Effector memory CD4-positive, alpha-beta T cell (primary cell): ENCODE measurements around the gene ZNF787.

Experiments
- DNase-seq, 3 donors: peaks; one replicate each; pipeline ENCODE4 v3.0.0-alpha.2; 2020
- H3K27ac ChIP-seq: 2 replicates; pipeline ENCODE4 v1.7.0; 2013; ENCODE audit warnings: mild to moderate bottlenecking, low read length, moderate library complexity; ENCODE audit not compliant: insufficient read depth, poor library complexity, severe bottlenecking
- H3K27me3 ChIP-seq: replicated peaks from 2 replicates; pipeline ENCODE4 v1.7.0; 2013; ENCODE audit warnings: mild to moderate bottlenecking, low read length; ENCODE audit not compliant: insufficient read depth, control insufficient read depth, poor library complexity, severe bottlenecking
- H3K36me3 ChIP-seq: 2 replicates; pipeline ENCODE4 v1.7.0; 2013; ENCODE audit warnings: mild to moderate bottlenecking, low read length, moderate library complexity; ENCODE audit not compliant: control insufficient read depth, insufficient read depth
- H3K4me1 ChIP-seq: 2 replicates; pipeline ENCODE4 v1.7.0; 2013; ENCODE audit warnings: low read length, mild to moderate bottlenecking; ENCODE audit not compliant: control insufficient read depth, insufficient read depth, poor library complexity, severe bottlenecking
- H3K4me3 ChIP-seq: 2 replicates; pipeline ENCODE4 v1.7.0; 2013; ENCODE audit warnings: low read length, low read depth, mild to moderate bottlenecking; ENCODE audit not compliant: insufficient read depth, poor library complexity, severe bottlenecking
- H3K9me3 ChIP-seq: 2 replicates; pipeline ENCODE4 v1.7.0; 2013; ENCODE audit warnings: mild to moderate bottlenecking, low read length, moderate library complexity; ENCODE audit not compliant: control insufficient read depth

ZNF787 gene

GRCh38 chr19:56114778-56115110 lies 6.4 kb downstream of the ZNF787 start:
- Histone ChIP-seq H3K27me3 (no peaks in the 10 kb centered on the region), H3K4me3 (no peak overlapping the region), H3K36me3 (no peaks in the 10 kb centered on the region), H3K27ac (no peak overlapping the region), H3K9me3 (no peaks in the 10 kb centered on the region), H3K4me1 (peaks cover 13% of the 10 kb centered on the region)
- DNase-seq, result no peak

DNA sequence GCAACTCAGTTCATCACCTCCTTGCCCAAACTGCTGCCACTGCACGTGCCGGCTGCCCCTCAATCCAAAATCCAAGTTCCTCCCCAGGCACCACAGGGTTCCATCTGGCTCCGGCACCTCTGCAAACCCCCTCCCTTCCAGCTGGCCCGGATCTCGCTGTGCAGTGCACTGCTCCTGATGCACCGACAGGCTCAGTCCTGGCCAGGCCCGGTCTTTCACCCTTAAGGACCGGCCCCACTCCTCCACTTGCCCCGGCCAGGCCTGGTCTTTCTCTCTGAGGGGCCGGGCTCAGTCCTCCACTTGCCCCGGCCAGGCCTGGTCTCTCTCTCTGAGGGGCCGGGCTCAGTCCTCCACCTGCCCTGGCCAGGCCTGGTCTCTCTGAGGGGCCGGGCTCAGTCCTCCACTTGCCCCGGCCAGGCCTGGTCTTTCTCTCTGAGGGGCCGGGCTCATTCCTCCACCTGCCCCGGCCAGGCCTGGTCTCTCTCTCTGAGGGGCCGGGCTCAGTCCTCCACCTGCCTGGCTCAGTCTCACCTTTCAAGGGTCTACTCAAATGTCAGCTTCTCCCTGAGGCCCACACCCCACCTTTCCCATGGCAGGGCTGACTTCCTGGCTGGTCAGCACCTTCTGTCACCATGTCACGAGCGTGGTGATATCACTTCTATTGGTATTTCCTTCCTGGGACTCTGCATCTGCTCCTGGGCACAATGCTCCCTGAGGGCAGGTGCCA lies 6.9 kb downstream of the ZNF787 start:
- H3K4me1 ChIP-seq, result peaks cover 12% of the 10 kb centered on the region

DNA sequence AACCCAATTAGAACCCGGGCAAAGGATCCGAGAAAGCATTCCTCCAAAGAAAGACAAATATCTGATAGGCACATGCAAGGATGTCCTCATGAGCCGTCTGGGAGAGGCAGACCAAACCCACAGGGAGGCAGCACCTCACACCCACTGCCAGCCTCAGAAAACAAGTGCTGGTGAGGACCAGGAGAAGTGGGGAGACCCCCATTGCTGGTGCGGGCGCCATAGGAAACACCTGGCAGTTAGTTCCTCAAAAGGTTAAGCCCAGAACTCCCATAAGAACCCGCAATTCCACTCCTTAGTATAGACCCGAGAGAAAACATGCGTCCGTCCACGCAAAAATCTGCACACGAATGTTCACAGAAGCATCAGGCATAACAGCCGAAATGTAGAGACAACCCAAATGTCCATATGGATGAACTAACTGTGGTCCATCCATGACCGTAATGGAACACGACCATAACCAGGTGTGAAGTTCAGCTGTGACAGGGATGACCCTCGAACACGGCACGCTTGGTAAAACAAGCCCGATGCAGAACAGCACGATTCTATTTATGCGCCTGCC lies 7.9 kb downstream of the ZNF787 start:
- Histone ChIP-seq H3K4me1 (peaks cover 5% of the 10 kb centered on the region), H3K36me3 (no peaks in the 10 kb centered on the region), H3K27ac (no peak overlapping the region), H3K27me3 (no peaks in the 10 kb centered on the region), H3K4me3 (no peak overlapping the region), H3K9me3 (no peaks in the 10 kb centered on the region)
- no peak for DNase-seq

More for the DNA sequence above, 6.9 kb downstream of the ZNF787 start:
- no peak overlapping the region for H3K27ac ChIP-seq
- no peak overlapping the region for H3K4me3 ChIP-seq
- H3K27me3 ChIP-seq, result no peaks in the 10 kb centered on the region
- no peaks in the 10 kb centered on the region for H3K9me3 ChIP-seq
- no peaks in the 10 kb centered on the region for H3K36me3 ChIP-seq
- DNase-seq, result no peak

DNA sequence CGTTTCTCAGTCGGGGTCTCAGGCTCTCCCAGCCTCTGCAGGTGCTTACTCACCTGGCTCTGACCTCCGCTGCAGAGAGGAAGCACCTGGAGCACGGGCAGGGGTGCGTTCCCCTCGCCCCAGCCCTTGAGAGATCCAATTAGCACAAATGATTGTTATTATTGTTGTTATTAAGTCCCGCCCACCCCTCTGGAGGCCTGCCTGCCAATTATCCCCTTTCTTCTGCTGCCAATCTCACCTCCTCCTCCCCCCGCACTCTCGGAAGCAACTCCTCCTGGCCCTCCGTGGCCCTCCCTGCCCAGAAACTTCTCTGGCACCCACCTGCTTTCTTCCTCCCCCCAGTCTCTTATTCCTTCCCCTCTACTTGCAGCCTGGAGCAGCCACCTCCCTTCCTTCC lies 8.8 kb downstream of the ZNF787 start:
- no peak for DNase-seq
- H3K36me3 ChIP-seq, result no peaks in the 10 kb centered on the region
- no peak overlapping the region for H3K27ac ChIP-seq
- no peaks in the 10 kb centered on the region for H3K27me3 ChIP-seq
- H3K4me1 ChIP-seq, result peaks cover 3% of the 10 kb centered on the region
- H3K4me3 ChIP-seq, result no peak overlapping the region
- H3K9me3 ChIP-seq, result no peaks in the 10 kb centered on the region

- Histone ChIP-seq H3K4me3 (no peak overlapping the region), H3K27ac (no peak overlapping the region), H3K27me3 (no peaks in the 10 kb centered on the region), H3K36me3 (no peaks in the 10 kb centered on the region), H3K9me3 (no peaks in the 10 kb centered on the region), H3K4me1 (peaks cover 2% of the 10 kb centered on the region)
- DNase-seq, result no peak
Observed at GRCh38 chr19:56111601-56112312, 9.3 kb downstream of the ZNF787 start.

GRCh38 chr19:56110515-56111448 lies 10.3 kb downstream of the ZNF787 start:
- Histone ChIP-seq H3K27me3 (no peaks in the 10 kb centered on the region), H3K4me1 (peaks cover 5% of the 10 kb centered on the region), H3K36me3 (no peaks in the 10 kb centered on the region), H3K9me3 (no peaks in the 10 kb centered on the region), H3K27ac (no peak overlapping the region), H3K4me3 (no peak overlapping the region)
- DNase-seq, result no peak

- H3K36me3 ChIP-seq, result no peaks in the 10 kb centered on the region
- no peaks in the 10 kb centered on the region for H3K9me3 ChIP-seq
- H3K27me3 ChIP-seq, result no peaks in the 10 kb centered on the region
- no peak overlapping the region for H3K27ac ChIP-seq
- H3K4me3 ChIP-seq, result no peak overlapping the region
- no peak for DNase-seq
- H3K4me1 ChIP-seq, result peaks cover 10% of the 10 kb centered on the region
Observed at GRCh38 chr19:56109226-56109625, 11.9 kb downstream of the ZNF787 start.

GRCh38 chr19:56108447-56109195 lies 12.5 kb downstream of the ZNF787 start:
- no peak overlapping the region for H3K27ac ChIP-seq
- H3K4me1 ChIP-seq, result peaks cover 10% of the 10 kb centered on the region
- H3K27me3 ChIP-seq, result no peaks in the 10 kb centered on the region
- no peak for DNase-seq
- no peak overlapping the region for H3K4me3 ChIP-seq
- no peaks in the 10 kb centered on the region for H3K36me3 ChIP-seq
- no peaks in the 10 kb centered on the region for H3K9me3 ChIP-seq

GRCh38 chr19:56107626-56108351 lies 13.3 kb downstream of the ZNF787 start:
- H3K36me3 ChIP-seq, result peaks cover 7% of the 10 kb centered on the region
- H3K4me1 ChIP-seq, result peaks cover 10% of the 10 kb centered on the region

More at GRCh38 chr19:56107626-56108351, 13.3 kb downstream of the ZNF787 start:
- Histone ChIP-seq H3K27me3 (no peaks in the 10 kb centered on the region), H3K9me3 (no peaks in the 10 kb centered on the region), H3K27ac (no peak overlapping the region), H3K4me3 (no peak overlapping the region)
- DNase-seq, result no peak
